ENCODE measurements around the gene WWC1. TPM values are rescaled to one million over a fixed set of nuclear protein-coding genes. Genes with fewer than 3 reads are reported as not detected.

WWC1 gene
- total RNA-seq, 1 experiment from 2014 or later: 97.7 TPM

GRCh38 chr5:168266016-168266415 is 25.4 kb upstream of the WWC1 start:
- Histone ChIP-seq H4K20me1 (ENCODE audit: insufficient read depth) (no peaks in the 10 kb centered on the region), H3K4me3 (no peak overlapping the region), H3K4me2 (no peak overlapping the region), H3K9me3 (ENCODE audit: insufficient read depth, low read depth) (no peaks in the 10 kb centered on the region), H3K27ac (no peak overlapping the region), H3F3A (ENCODE audit: insufficient read depth, low read depth) (peaks cover 6% of the 10 kb centered on the region; the same call in 1 of the 2 replicates), H3K4me1 (replicated peaks; ENCODE audit: insufficient read depth) (peaks cover 16% of the 10 kb centered on the region), H2AFZ (no peak overlapping the region), H3K36me3 (ENCODE audit: low read depth) (no peaks in the 10 kb centered on the region), H3K9me2 (ENCODE audit: insufficient read depth) (no peaks in the 10 kb centered on the region), H3K27me3 (ENCODE audit: insufficient read depth, low read depth) (no peaks in the 10 kb centered on the region), H3K79me2 (ENCODE audit: low read depth) (no peaks in the 10 kb centered on the region)
- intact Hi-C loops (cut with micrococcal nuclease; ENCODE audit: unreplicated experiment): loop anchor here (5.0 to 10.0 kb wide), 4 partner anchors 311 to 1319 kb away; partner anchors contain the start of genes PANK3 and SPDL1
- ChIA-PET POLR2A (ENCODE audit: unreplicated experiment) (no interaction called here), CTCF (no interaction called here)
- DNase-seq: no peak
- no TSS peak for BruUV-seq (replicated peaks)
- TF ChIP-seq CTCF (conservative IDR thresholded peaks at IDR 0.05) (no peak), EZH2 (IDR thresholded peaks at IDR 0.05; ENCODE audit: low read depth) (no peak)

- ChIA-PET CTCF (interaction anchor here (0.6 to 1.5 kb wide), 12 partner anchors 13 to 217 kb away, joined by 3 to 9 read pairs (median 3); partner anchors contain the start of gene RARS1), POLR2A (ENCODE audit: unreplicated experiment) (interaction anchor here (0.7 to 1.0 kb wide), 3 partner anchors 22 to 97 kb away, joined by 4 read pairs; partner anchors contain the start of gene WWC1)
- Histone ChIP-seq H3K79me2 (ENCODE audit: low read depth) (no peaks in the 10 kb centered on the region), H3K9me2 (ENCODE audit: insufficient read depth) (no peaks in the 10 kb centered on the region), H3K4me3 (peak overlapping the region; percentile 47; the same call in 1 of the 2 replicates), H3F3A (ENCODE audit: insufficient read depth, low read depth) (peaks cover 10% of the 10 kb centered on the region; the same call in 1 of the 2 replicates), H3K9me3 (ENCODE audit: insufficient read depth, low read depth) (no peaks in the 10 kb centered on the region), H4K20me1 (ENCODE audit: insufficient read depth) (no peaks in the 10 kb centered on the region), H3K27me3 (ENCODE audit: insufficient read depth, low read depth) (no peaks in the 10 kb centered on the region), H3K36me3 (ENCODE audit: low read depth) (no peaks in the 10 kb centered on the region), H3K4me1 (replicated peaks; ENCODE audit: insufficient read depth) (peaks cover 18% of the 10 kb centered on the region), H3K4me2 (peak overlapping the region; percentile 76), H2AFZ (0 out of 2 replicates have a peak overlapping the region, but pooled peaks have one; percentile 24), H3K27ac (peak overlapping the region; percentile 67)
- no TSS peak for BruUV-seq (replicated peaks)
- intact Hi-C loops (cut with micrococcal nuclease; ENCODE audit: unreplicated experiment): loop anchor here (1.0 to 10.0 kb wide), 13 partner anchors 19 to 1316 kb away; partner anchors contain the start of genes PANK3, RARS1 and SPDL1
- DNase-seq: peak; percentile 87 to 98
- peak; percentile 97 for TF ChIP-seq CTCF (conservative IDR thresholded peaks at IDR 0.05)
- no peak for TF ChIP-seq EZH2 (IDR thresholded peaks at IDR 0.05; ENCODE audit: low read depth)
Measured at GRCh38 chr5:168268949-168269936, 22.2 kb upstream of the WWC1 start.

DNA sequence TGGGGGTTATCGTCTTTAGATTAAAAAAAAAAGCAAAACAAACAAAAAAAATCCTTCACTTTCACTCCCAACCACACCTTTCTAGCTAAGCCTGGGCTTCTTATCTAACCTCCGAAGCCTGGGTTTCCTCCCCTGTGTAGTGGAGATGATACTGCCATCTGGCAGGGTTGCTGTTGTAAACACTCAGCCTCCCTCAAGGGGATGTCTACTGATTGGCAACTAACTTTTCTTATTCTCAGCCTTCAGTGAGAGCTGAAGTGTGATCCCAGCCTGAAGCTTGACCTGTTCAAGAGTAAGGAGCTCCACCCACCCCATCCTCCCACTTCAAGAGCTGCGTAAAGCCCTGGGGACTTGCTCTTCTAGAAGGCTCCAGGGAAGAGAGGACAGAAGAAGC is 21.5 kb upstream of the WWC1 start:
- Histone ChIP-seq H3K4me3 (peak overlapping the region; percentile 47; the same call in 1 of the 2 replicates), H3K9me2 (ENCODE audit: insufficient read depth) (no peaks in the 10 kb centered on the region), H3F3A (ENCODE audit: insufficient read depth, low read depth) (peaks cover 10% of the 10 kb centered on the region; the same call in 1 of the 2 replicates), H3K27me3 (ENCODE audit: insufficient read depth, low read depth) (no peaks in the 10 kb centered on the region), H4K20me1 (ENCODE audit: insufficient read depth) (no peaks in the 10 kb centered on the region), H3K9me3 (ENCODE audit: insufficient read depth, low read depth) (no peaks in the 10 kb centered on the region), H3K36me3 (ENCODE audit: low read depth) (no peaks in the 10 kb centered on the region), H2AFZ (no peak overlapping the region), H3K4me2 (peak overlapping the region; percentile 76), H3K79me2 (ENCODE audit: low read depth) (no peaks in the 10 kb centered on the region), H3K4me1 (replicated peaks; ENCODE audit: insufficient read depth) (peaks cover 18% of the 10 kb centered on the region), H3K27ac (peak overlapping the region; percentile 67)
- no TSS peak for BruUV-seq (replicated peaks)
- ChIA-PET CTCF (interaction anchor here (0.6 to 1.5 kb wide), 12 partner anchors 12 to 216 kb away, joined by 3 to 9 read pairs (median 3); partner anchors contain the start of gene RARS1), POLR2A (ENCODE audit: unreplicated experiment) (interaction anchor here (0.7 to 1.0 kb wide), 4 partner anchors 22 to 96 kb away, joined by 4 read pairs; partner anchors contain the start of gene WWC1)
- TF ChIP-seq EZH2 (IDR thresholded peaks at IDR 0.05; ENCODE audit: low read depth) (no peak), CTCF (conservative IDR thresholded peaks at IDR 0.05) (no peak)
- DNase-seq: peak; percentile 26 to 46
- intact Hi-C loops (cut with micrococcal nuclease; ENCODE audit: unreplicated experiment): loop anchor here (1.0 to 10.0 kb wide), 13 partner anchors 18 to 1315 kb away; partner anchors contain the start of genes PANK3, RARS1 and SPDL1

Data from PC-9 (cell line).